ENCODE results near the gene DSC3. TPM values are rescaled to one million over a fixed set of nuclear protein-coding genes. Genes with fewer than 3 reads are reported as not detected.

Gene DSC3
- total and polyA plus RNA-seq, 9 of the 15 experiments (the other 6 are each of a cell fraction or from before 2014, with no cell fraction given), result 0.01 to 0.40 (median 0.07) TPM

DNA sequence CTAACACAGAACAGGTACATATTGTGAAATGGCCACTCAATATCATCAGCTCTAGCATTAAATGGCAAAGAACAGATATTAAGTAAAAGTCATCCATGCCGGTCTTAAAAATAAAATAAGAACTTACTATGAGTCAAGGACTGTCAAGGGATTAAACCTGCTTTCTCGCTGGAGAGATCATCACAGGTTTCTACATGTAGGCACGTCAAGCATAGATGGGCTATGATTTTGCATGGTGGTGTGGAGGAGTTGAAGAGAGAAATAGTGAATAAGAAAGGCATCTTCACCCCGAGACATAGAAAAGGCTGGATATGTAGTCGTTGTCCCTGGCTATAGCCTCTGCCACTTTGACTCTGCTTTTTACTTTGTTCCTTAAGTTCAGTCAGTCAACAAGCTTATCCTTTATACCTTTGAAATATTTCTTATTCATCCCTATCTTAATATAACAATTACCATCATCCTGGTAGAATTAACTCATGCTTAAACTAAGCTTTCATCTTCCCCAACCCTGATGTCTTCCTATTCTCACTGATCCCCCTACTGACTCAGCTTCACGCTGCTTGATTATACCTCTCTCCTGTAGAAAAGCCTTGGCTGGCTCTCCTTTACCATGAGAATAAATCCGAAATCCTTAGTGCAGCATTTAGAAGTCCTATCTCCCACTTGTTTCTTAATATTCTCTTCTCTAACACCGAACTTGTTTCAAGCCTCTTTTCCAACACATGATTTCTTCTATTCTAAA is 42.5 kb downstream of the DSC3 start:
- ATAC-seq (peak; percentile 66; the same call in 2 of the 3 replicates), DNase-seq (ENCODE audit: extremely low read depth in 1 of 4, low spot score in 3 of 4) (no peak), FAIRE-seq (no peak)
- Histone ChIP-seq H3K36me3 (ENCODE audit: control insufficient read depth, insufficient read depth, low read length) (no peaks in the 10 kb centered on the region), H3K27me3 (ENCODE audit: control insufficient read depth in 2 of 2, insufficient read depth in 2 of 2, low read length in 2 of 2) (no peaks in the 10 kb centered on the region; a peak in 1 of 5 replicates), H3K4me2 (ENCODE audit: insufficient read depth, low read length) (no peak overlapping the region), H3K9ac (ENCODE audit: insufficient read depth in 1 of 2, low read depth in 2 of 2, low read length in 2 of 2) (no peak overlapping the region), H3K79me2 (ENCODE audit: control insufficient read depth, insufficient read depth, low read length) (no peaks in the 10 kb centered on the region), H3K4me1 (replicated peaks in 1 of 2; ENCODE audit: control insufficient read depth in 2 of 2, insufficient read depth in 2 of 2, low read length in 2 of 2) (no peaks in the 10 kb centered on the region), H3K4me3 (no peak overlapping the region), H3K9me3 (replicated peaks; ENCODE audit: control insufficient read depth, insufficient read depth, low read depth, low read length) (no peaks in the 10 kb centered on the region), H2AFZ (ENCODE audit: low read depth, low read length) (no peak overlapping the region), H3K27ac (ENCODE audit: extremely low read depth, low read depth, low read length) (no peak overlapping the region), H4K20me1 (replicated peaks; ENCODE audit: control insufficient read depth, insufficient read depth, low read length) (no peaks in the 10 kb centered on the region), H3K9me1 (ENCODE audit: control insufficient read depth, insufficient read depth, low read length) (no peaks in the 10 kb centered on the region)
- POLR2A ChIA-PET, result no interaction called here
- TF ChIP-seq CSDE1 (IDR thresholded peaks at IDR 0.05), result no peak
- TF ChIP-seq SAFB (IDR thresholded peaks at IDR 0.05; ENCODE audit: borderline replicate concordance, low read depth, low read length), result no peak
- no peak for TF ChIP-seq ARID1B (IDR thresholded peaks at IDR 0.05)
- TF ChIP-seq CBFA2T2 (conservative IDR thresholded peaks at IDR 0.05), result no peak
- no peak for TF ChIP-seq HDGF (IDR thresholded peaks at IDR 0.05)
- TF ChIP-seq CEBPG (CRISPR knock-in tag; IDR thresholded peaks at IDR 0.05), result no peak
- no peak for TF ChIP-seq CEBPG (tag; conservative IDR thresholded peaks at IDR 0.05 in 1 of 2, IDR thresholded peaks at IDR 0.05 in 1 of 2)
- no peak for TF ChIP-seq KDM4B (IDR thresholded peaks at IDR 0.05; ENCODE audit: borderline replicate concordance in 2 of 2, low read depth in 1 of 2)
- TF ChIP-seq ZNF76 (CRISPR knock-in tag; IDR thresholded peaks at IDR 0.05; ENCODE audit: borderline replicate concordance), result no peak
- in situ Hi-C loops (cut with MboI), result no loop called here
- CTCF ChIA-PET (ENCODE audit: low intra/inter-chr PET ratio), result no interaction called here
- no TSS peak for BruUV-seq (replicated peaks)
- intact Hi-C loops (cut with micrococcal nuclease), result loop anchor here (5.0 to 10.0 kb wide), 3 partner anchors 107 to 725 kb away; no protein-coding TSS in a partner anchor
- WGBS (ENCODE audit: insufficient coverage, low coverage, missing lambda C conversion rate), result 7% methylated on average over 8 of the region's 8 CpGs
